ENCODE results near the gene PRKCE. TPM values are rescaled to one million over a fixed set of nuclear protein-coding genes. Genes with fewer than 3 reads are reported as not detected.
A peak's percentile ranks its signal among the peaks of the same experiment; 100 is the strongest.

The PRKCE gene
- total RNA-seq, 1 donor from 2014 or later, result 85.0 TPM

DNA sequence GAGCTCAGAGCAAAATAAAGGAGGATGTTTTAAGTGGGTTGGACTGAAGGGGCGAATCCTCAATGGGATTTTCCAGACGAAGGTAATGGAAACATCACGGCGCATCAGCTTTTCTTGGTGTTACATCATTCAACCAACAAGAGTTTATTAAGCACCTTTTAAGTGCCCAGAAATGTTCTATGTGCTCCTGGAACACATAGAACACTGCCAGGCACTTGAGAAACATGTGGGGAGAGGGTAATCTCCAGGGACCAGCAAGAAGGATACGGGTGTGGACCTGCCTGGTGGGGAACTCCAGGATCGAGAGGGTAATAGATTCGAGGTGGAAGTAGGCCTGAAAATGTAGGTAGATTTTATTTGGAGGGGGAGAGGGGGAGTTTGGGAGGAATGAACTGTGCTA is 168.6 kb downstream of the PRKCE start:
- intact Hi-C loops (cut with DNase I), result no loop called here
- no peak for TF ChIP-seq CTCF (IDR thresholded peaks at IDR 0.05)
- Histone ChIP-seq H3K9me3 (no peaks in the 10 kb centered on the region), H3K27me3 (ENCODE audit: low read depth) (no peaks in the 10 kb centered on the region), H3K36me3 (no peaks in the 10 kb centered on the region), H3K27ac (no peak overlapping the region), H3K4me3 (no peak overlapping the region), H3K4me1 (peaks cover 66% of the 10 kb centered on the region)
- ATAC-seq (peak; percentile 57 to 61), DNase-seq (no peak)

DNA sequence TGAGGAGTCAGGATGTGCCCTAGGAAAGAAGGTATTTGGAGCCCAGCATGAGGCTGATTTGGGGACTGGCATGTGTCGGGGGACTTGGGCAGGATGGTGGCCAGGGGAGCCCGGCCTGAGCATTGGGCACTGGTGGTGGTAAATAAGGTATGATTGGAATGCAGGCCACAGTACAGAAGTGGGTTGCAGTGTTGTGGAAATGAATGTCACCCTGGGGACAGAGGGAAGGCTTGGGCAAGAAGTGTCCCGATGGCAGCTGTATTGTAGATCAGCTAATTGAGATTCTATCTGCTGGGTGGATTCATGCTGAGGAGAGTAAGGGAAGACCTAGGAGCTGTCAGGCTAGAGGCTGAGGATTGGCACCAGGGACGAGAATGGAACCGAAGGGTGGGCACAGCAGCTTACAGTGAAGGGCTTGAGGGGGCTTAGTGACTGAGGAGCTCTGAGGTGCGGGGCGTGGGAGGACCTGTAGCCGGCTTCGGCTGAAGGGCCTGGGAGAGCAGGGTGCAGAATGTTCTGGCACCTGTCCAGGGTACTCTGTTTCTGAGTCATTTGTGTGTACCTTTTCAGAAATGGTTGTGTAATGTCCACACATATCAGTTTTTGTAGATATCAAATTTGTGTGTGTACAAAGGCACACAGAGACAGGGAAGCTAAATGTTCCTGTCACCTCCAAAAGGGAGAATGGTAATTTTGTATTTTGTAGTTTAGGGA is 170.2 kb downstream of the PRKCE start:
- intact Hi-C loops (cut with DNase I), result no loop called here
- H3K9me3 ChIP-seq, result no peaks in the 10 kb centered on the region
- peak; percentile 83 for DNase-seq
- peak overlapping the region; percentile 70 for H3K27ac ChIP-seq
- peak; percentile 85 to 90 for ATAC-seq
- no peaks in the 10 kb centered on the region for H3K36me3 ChIP-seq
- TF ChIP-seq CTCF (IDR thresholded peaks at IDR 0.05), result no peak
- H3K4me1 ChIP-seq, result peaks cover 49% of the 10 kb centered on the region
- no peaks in the 10 kb centered on the region for H3K27me3 ChIP-seq (ENCODE audit: low read depth)
- no peak overlapping the region for H3K4me3 ChIP-seq

DNA sequence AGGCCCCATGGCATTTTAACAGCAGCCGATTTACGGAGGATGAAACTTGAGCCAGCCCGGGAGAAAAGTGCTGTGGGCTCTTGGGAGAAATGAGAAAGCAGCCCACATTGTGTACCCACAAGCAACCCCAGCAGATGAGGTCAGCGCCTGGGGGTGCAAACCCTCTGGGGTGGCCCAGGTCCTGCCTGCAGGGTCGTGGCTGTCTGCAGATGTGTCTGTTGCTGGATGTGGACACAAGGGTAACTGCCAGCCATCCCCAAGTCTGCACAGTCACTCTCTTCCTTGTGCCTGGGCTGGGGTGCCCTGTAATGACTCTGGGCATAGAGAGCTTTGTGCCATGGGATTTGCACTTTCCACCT is 170.8 kb downstream of the PRKCE start:
- ATAC-seq, result peak; percentile 5 to 41
- H3K4me3 ChIP-seq, result no peak overlapping the region
- TF ChIP-seq CTCF (IDR thresholded peaks at IDR 0.05), result no peak
- intact Hi-C loops (cut with DNase I), result no loop called here
- H3K27me3 ChIP-seq (ENCODE audit: low read depth), result no peaks in the 10 kb centered on the region
- peaks cover 49% of the 10 kb centered on the region for H3K4me1 ChIP-seq
- no peak for DNase-seq
- H3K36me3 ChIP-seq, result no peaks in the 10 kb centered on the region
- no peaks in the 10 kb centered on the region for H3K9me3 ChIP-seq
- peak overlapping the region; percentile 70 for H3K27ac ChIP-seq

- DNase-seq (peak; percentile 78), ATAC-seq (peak; percentile 52 to 73)
- no peaks in the 10 kb centered on the region for H3K27me3 ChIP-seq (ENCODE audit: low read depth)
- H3K36me3 ChIP-seq, result no peaks in the 10 kb centered on the region
- peak overlapping the region; percentile 59 for H3K27ac ChIP-seq
- intact Hi-C loops (cut with DNase I), result no loop called here
- H3K9me3 ChIP-seq, result no peaks in the 10 kb centered on the region
- H3K4me1 ChIP-seq, result peaks cover 49% of the 10 kb centered on the region
- no peak for TF ChIP-seq CTCF (IDR thresholded peaks at IDR 0.05)
- H3K4me3 ChIP-seq, result no peak overlapping the region
These were observed 172.3 kb downstream of the PRKCE start for GRCh38 chr2:45823723-45824206.

- Histone ChIP-seq H3K27ac (no peak overlapping the region), H3K27me3 (ENCODE audit: low read depth) (no peaks in the 10 kb centered on the region), H3K9me3 (peaks cover 2% of the 10 kb centered on the region), H3K4me1 (peaks cover 40% of the 10 kb centered on the region), H3K36me3 (no peaks in the 10 kb centered on the region), H3K4me3 (no peak overlapping the region)
- no peak for ATAC-seq
- no peak for TF ChIP-seq CTCF (IDR thresholded peaks at IDR 0.05)
- no peak for DNase-seq
- intact Hi-C loops (cut with DNase I), result no loop called here
These were observed 173.7 kb downstream of the PRKCE start for GRCh38 chr2:45825001-45825651.
